OCI-M1 (cell line): ENCODE measurements around the gene TMEM74B.
"Not testable (repeated sequence)": the region's sequence is repeated elsewhere in the genome, so short reads cannot be mapped to it uniquely, and the experiment has no call there.

Experiments
- DNase-seq: peaks from one replicate; lab custom pipeline; 2025; lab: John Stamatoyannopoulos, UW

TMEM74B gene

DNA sequence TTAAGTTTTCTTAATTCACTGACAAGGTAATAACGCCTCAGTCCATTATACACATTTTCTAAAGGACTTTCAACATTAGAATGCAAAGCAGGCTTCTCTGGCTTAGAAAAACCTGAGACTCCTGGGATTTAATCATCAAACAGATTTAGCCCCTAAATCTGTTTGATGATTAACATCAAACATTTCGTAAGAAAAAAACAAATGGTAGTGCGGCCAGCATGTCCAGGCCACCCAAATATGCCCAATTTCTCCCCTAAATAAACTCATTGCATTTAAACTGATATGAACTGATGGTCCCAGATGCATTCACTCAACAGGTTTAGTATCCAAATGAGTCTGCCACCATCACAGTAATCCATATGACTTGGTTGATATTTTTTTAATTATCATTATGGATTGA is 6.2 kb downstream of the TMEM74B start:
- no peak for DNase-seq

DNA sequence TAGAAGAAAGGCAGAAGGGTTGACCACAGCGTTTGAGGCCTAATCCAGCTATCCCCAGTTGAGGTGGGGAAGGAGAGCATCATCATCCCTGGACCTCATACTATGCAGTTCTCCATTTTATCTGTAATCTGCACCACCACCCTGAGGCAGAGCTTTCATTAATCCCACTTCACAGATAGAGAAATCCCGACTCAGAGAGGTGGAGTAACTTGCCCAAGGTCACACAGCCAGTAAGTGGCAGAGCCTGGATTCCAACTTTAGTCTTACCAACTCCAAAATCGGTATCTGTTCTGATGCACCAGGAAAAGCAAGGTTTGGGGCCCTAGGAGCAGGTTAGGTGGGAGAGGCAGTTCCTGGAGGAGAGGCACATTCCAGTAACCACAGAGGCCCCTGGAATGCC is 6.7 kb downstream of the TMEM74B start:
- no peak for DNase-seq

DNA sequence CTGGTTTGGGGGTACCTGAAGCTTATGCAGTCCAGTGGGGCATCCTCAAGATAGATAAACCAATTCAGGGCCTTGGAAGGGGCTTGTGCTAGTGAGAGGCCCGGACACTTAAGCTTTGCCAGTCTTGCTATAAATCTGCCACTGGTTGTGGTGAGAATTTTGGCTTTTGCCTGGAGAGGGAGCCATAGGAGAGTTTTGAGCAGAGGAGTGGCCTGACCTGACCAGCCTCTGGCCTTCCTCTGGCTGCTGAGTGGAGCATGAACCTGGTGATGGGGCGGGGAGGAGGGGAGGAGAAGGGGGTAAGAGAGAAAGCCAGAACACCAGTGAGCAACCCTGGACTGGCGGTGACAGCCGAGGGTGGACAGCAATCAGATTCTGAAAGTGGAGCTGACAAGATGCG is 7.1 kb downstream of the TMEM74B start:
- DNase-seq: peak; percentile 67

DNA sequence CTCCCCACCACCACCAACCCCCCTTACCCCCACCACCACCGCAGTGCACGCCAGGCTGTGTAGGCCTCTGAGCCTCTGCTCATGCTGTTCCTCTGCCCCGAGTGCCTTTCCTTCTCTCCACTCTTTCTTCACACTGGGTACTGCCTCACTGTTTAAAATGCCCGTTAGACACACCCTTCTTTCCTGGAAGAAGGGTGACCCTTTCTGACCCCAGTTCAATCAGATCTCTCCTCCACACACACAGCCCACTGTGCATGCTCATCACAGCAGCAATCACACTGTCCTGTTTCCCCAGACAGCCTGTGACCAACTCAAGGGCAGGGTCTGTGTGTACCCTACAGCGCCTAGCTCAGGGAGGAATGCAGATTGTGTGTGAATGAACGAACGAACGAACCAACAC is 10.0 kb downstream of the TMEM74B start:
- DNase-seq: peak; percentile 51

DNA sequence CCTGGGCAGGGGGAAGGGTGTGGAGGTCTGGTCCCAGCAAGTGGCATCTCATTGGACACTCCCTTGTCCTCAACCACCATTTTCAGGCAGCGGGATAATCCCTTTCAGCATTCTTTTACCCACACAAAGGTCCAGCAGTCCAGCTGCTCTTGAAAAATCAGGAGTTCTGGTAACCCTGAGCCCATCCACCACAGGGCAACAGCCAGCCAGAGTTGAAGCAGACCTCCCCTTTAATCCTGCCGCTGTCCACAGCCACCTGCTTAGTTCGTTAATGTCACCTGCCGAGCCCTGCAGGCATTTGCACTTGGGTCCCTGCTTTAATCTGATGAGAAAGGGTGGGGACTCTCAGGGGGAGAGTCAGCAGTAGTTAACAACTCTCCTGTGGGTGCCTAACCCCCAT is 11.1 kb downstream of the TMEM74B start:
- no peak for DNase-seq

DNA sequence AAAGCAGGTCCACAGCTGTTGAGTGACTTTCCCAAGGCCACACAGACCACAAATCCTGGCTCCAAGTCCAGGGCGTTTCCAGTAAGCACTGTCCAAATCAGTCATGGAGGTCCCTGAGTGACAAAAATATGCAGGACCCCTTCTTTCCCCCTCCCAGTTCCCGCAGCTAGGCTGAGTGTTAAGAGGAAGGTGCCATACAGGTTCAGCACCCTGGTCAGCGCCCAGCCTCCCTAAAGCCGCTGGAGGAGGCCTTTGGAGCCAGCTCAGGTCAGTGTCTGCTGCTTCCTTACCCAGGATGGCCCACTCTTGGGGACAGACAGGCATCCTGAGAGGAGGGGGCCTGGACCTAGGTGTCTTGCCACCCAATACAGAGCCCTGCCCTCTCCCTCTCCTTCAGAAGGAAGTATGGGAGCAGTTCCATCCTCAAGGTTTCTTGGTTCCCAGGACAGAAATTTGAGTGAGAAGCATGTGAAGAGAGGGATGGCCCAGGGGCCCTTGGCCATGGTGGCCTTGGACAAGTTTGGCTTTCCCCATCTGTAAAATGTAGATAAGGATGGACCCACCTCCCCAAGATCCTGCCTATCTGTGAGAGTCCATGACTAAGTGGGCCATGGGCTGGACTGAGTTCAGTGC is 13.2 kb downstream of the TMEM74B start:
- DNase-seq: peak; percentile 67

DNA sequence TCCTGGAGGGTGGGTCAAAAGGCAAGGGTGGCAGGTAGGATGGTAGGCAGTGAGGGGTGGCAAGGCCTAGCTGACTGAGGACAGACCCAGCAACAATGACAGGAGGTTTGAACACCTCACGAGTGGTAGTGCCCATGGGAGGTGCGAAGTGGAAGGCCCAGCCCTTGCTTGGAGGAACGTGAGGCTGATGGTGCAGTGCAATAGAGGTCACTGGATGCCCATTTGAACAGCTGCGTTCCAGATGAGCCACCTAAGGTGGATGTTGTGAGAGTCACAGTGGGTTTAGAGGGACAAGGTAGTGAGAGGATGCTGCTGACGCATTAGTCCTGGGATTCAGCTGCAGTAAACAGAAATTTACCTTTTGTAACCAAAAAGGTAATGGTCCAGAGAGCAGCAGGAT is 15.6 kb downstream of the TMEM74B start:
- no peak for DNase-seq

DNA sequence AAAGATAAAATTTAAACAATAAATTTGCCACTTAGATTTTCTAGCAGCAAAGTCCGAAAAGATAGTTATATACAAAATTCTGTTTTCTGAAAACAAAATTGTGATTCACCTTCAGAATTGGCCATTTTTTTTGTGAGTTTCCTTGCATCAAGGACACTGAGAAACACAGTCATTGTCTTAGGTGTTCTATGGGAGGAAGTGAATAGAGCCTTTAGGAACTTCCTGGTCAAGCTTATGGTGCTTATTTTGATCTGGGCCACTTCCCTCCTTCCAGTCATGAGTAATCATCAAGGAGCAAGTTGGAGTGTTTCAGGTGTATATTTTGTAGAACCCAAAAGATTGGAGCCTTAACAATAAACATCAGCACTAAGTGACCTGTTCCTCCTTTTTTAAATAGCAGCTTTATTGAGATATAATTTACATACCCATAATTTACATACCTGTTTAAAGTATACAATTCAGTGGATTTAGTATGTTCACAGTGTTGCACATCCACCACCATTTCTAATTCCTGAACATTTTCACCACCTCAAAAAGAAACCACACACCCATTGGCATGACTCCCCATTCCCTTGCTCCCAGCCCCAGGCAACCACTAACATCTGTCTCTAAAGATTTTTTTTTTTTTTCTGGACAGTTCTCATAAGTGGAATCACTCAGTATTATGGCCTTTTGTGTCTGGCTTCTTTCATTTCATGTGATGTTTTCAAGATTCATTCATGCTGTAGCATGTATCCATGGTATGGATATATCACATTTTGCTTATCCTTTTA is 17.6 kb downstream of the TMEM74B start:
- DNase-seq: no peak

DNA sequence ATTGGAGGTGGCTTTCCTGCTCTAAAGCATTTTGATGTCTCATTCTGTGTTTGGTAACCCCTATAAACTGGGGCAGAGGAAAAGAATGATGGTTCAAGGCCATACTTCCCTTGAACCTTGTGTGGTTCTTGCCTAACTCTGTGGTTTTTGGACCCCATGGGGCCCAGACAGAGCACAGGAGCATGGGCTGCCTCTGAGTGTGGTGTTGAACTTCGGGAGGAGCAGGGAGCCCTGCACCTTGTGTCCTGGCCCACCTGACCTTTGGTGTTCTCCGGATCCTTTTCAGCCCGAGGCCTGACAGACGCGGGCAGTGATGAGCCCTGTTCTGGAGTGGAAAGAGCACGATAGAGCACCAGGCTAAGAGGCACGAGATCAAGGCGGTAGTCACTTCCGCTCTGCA is 18.8 kb downstream of the TMEM74B start:
- DNase-seq: no peak

DNA sequence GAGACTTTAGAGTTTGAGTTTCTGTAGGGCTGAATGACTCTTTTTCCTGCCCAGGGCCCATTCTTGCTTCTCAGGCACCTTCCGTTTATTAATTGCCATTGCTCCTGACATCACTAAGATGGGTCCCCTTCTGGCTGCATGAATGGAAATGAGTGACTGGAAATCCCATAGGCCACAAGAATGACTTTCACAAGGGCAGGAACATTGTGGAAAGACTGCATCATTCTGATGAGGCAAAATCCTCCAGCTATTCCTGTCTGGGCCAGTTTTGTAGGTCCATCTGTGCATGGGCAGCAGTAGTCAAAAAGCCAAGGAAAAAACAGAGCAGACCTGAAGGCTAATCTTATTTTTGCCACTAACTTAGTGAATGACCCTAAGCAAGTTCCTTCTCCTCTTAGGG is 19.3 kb downstream of the TMEM74B start:
- no peak for DNase-seq

DNA sequence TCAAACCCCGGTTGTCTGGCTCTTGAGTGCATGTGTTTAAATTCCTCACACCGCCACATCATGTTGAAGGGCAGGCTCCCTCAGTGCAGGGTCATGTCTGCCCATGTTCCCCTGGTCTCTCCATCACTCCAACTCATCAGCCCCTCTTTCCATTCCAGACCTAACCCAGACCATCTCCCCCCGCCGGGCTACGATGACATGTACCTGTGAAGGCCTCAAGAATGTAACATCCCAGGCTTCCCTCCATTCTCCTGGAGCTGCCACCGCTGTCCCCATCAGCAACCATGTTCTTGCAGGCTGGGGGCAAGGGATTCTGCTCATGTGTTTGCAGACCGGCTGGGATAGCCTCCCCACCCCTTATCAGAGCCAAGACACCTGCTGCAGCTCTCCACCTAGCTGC is 19.9 kb downstream of the TMEM74B start:
- DNase-seq: no peak

DNA sequence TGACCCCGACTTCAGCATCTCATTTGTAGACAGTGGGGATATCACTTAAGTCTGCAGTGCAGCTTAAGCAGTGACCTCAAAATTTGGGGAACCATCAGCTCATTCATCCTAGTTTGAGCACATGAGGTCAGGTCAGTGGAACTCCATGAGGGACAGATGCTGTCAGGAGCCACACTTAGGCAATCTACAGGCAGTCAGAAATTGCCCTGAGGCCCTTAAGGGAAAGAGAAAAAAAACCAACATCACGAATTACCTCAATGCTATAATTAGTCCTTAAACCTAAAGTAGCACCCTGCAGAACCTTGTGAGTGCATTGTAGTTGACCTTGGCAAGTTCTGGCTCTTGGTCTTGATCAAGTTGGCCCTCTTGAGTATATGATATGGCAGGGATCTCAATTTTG is 21.1 kb downstream of the TMEM74B start:
- DNase-seq: no peak

DNA sequence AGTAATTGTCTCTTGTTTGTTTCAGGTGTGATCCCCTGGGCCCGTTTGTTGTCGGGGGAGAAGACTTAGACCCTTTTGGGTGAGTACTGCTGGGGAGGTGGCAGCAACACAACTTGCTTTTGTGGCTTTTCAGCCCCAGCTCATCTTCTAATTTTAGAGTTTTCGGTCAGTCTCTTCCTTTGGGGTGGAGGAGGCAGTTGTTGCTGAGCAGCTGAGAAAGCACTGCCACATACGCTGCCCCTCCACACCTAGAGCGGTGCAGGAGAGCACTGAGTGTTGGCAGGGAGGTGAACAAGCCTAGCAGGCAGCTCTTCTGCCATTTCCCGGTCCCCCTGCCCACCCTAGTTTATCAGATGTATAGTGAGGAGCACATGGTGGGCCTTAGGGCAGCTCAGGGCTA is 21.7 kb downstream of the TMEM74B start:
- DNase-seq: no peak

DNA sequence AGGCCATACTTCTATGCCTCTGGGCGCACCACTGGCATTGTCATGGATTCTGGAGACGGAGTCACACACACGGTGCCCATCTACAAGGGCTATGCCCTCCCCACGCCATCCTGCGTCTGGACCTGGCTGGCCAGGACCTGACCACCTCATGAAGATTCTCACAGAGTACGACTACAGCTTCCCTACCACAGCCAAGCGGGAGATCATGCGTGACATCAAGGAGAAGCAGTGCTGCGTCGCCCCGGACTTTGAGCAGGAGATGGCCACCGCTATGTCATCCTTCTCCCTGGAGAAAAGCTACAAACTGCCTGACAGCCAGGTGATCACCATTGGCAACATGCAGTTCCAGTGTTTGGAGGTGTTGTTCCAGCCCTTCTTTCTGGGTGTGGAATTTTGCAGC is 23.8 kb downstream of the TMEM74B start:
- no peak for DNase-seq

DNA sequence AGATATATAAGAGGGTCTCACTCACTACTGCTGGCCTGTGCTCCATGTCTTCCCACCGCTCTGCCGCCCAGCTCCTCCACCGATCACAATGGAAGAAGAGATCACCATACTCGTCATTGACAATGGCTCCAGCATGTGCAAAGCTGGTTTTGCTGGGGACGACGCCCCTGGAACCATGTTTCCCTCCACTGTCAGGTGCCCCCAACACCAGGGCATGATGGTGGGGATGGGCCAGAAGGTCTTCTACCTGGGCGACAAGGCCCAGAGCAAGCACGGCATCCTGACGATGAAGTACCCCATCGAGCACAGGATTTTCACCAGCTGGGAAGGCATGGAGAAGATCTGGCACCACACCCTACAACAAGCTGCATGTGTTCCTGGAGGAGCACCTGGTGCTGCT is 24.3 kb downstream of the TMEM74B start:
- DNase-seq: no peak

DNA sequence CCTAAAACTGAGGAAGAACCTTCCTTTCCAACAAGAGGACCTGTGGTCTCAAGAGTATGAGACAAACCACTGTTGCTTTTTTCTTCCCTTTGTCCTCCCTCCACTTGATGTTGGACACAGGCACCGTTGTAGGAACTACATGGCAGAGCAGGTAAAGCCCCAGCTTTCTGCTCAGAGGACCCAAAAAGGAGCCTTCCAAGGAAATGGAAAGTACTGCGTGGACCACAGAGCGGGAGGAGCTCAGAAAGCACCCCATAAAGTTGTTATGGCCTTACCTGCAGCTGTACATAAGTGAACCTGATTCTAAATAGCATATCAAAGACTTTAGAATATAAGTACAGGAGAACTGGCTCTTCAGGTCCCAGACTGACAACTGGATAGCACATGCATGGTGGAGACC is 29.4 kb downstream of the TMEM74B start:
- no peak for DNase-seq

DNA sequence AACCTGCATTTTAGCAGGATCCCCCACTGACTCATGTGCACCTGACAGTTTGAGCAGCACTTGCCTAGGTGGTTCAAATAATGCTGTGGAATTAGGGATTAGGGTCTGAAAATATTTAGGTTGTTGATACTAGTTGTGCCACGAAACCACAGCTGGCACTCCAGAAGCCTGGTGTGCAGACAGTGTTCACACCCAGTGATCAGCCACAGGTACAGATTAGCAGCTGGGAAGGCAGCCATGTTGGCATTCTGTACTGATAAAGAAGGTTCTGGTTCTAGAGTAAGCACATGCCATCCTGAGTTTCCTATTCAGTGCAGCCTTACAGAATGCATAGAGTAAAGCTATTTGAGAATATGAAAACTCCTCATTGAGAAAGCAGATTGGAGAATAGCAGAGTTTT is 30.1 kb downstream of the TMEM74B start:
- DNase-seq: no peak

DNA sequence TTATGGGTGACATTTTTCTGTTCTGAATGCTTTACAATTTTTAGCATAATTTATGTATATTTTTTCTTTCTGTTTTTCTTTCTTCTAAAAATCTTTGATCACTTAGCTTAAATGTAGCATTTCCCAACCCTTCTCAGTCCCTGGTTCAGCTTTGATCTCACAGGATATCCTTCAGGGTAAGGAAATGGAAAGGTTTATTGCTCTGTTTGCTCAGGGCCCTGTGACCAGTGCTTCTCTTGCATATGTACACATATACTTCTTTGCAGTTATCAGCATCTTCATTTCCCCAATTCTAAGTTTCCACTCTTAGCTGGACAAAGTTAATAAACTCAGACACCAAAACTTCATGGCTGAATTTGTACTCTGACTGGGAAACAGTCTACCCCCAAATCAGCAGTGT is 30.6 kb downstream of the TMEM74B start:
- no peak for DNase-seq

DNA sequence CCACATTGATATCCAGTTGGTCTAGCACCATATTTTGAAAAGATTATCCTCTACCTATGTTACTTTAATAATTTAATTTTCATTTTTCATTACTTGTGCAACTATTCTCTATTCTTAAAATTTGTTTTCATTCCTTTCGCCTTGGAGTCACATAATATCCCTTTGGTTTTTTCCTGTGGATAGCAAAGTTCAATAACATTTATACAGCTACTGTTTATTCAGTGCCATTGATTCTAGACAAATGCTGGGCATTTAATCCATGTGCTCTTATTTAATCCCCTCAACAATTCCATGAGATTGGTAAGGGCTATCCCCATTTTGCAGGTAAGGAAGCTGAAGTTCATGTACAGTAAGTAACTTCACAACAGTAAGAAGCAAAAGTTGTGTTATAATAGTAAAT is 33.8 kb downstream of the TMEM74B start:
- no peak for DNase-seq

DNA sequence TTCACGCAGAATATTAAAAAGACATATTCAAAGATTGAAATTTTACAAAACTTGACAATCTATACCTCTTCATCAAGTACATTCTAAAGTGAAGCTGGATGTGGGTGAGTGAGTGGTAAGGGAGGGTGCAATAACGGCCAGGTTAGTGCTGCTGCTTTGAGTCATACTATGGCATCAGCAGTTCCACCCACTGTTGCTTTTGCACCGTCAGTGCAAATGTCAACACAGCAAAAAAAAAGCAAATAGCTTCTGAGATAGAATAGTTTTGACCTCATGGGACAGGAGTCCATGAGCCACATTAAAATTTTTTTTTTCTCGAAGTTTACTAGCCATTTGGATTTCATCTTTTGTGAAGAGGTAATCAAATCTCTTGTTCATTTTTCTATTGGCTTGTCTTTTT is 34.6 kb downstream of the TMEM74B start:
- no peak for DNase-seq

DNA sequence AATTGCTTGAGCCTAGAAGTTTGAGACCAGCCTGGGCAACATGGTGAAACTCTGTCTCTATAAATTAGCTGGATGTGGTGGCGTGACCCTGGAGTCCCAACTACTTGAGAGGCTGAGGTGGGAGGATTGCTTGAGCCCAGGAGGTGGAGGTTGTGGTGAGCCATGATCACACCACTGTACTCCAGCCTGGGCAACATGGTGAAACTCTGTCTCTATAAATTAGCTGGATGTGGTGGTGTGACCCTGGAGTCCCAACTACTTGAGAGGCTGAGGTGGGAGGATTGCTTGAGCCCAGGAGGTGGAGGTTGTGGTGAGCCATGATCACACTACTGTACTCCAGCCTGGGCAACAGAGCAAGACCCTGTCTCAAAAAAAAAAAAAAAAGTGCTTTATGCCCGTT is 35.0 kb downstream of the TMEM74B start:
- DNase-seq: not testable (repeated sequence)

DNA sequence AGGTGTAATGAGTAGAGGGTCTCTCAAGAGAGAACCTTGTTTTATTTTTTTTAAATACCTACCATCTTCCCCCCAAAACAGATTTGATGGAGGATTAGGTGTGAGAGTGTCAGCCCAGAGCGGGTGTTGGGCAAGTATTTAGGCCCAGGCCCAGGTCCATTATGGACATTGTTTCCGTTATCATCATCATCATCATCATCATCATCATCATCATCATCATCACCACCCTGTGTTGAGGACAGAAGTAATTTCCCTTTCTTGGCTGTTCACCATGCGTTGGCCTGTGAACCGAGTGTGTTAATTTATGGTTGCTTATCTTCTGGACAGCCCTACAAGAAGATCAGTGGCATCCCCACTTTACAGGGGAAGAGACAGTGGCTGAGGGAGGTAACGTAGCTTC is 37.8 kb downstream of the TMEM74B start:
- no peak for DNase-seq

DNA sequence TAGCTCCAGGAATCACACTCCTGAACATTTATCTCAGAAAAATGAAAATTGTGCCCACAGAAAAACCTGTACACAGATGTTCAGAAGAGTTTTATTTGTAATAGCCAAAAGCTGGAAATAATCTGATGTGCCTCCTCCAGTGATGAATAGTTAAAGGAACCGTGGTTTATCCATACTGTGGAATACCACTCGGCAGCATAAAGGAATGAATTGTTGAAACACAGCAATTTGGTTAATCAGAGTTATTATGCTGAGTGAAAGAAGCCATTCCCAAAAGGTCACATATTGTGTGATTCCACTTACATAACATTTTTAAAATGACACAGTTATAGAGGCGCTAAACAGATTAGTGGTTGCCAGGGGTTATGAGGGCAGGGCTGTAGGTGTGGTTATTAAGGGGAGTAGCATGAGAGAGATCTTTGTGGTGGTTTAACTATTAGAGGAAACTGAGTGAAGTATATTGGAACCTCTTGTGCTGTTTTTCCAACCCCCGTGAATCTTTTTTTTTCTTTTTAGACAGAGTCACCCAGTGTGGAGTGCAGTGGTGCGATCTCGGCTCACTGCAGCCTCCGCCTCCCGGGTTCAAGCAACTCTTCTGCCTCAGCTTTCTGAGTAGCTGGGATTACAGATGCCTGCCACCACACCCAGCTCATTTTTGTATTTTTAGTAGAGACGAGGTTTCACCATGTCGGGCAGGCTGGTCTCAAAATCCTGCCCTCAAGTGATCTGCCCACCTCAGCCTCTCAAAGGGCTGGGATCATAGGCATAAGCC is 40.2 kb downstream of the TMEM74B start:
- no peak for DNase-seq
